GM23338 (cell line): ENCODE data around the gene PRAC2. TPM values are rescaled to one million over a fixed set of nuclear protein-coding genes. Genes with fewer than 3 reads are reported as not detected.
A peak's percentile ranks its signal among the peaks of the same experiment; 100 is the strongest.

Source experiments
- ATAC-seq: fragments of 200-7000 bp; cut with Tn5 transposase; 3 replicates; pipeline ENCODE4 v1.9.1; 2020
- DNase-seq: peaks from one replicate; pipeline ENCODE4 v3.0.0-alpha.2; 2015; ENCODE audit warnings: low spot score
- H2AFZ ChIP-seq: fragments of 200-600 bp; sonication (generic); 2 replicates; pipeline ENCODE4 v1.8.0; 2016; ENCODE audit warnings: antibody characterized with exemption, mild to moderate bottlenecking, moderate library complexity
- H3F3A ChIP-seq: fragments of 200-600 bp; sonication (generic); replicated peaks from 2 replicates; pipeline ENCODE4 v1.8.0; 2017; ENCODE audit warnings: antibody characterized with exemption, mixed run types, low read depth
- H3K27ac ChIP-seq: fragments of 200-600 bp; sonication (generic); 2 replicates; pipeline ENCODE4 v1.6.1; 2016; ENCODE audit warnings: low read depth
- H3K27me3 ChIP-seq: fragments of 200-600 bp; sonication (generic); 2 replicates; pipeline ENCODE4 v1.8.0; 2016; ENCODE audit warnings: mild to moderate bottlenecking, mixed run types, moderate library complexity; ENCODE audit not compliant: insufficient read depth
- H3K36me3 ChIP-seq: fragments of 200-600 bp; sonication (generic); 2 replicates; pipeline ENCODE4 v1.8.0; 2016; ENCODE audit warnings: mild to moderate bottlenecking; ENCODE audit not compliant: insufficient read depth
- H3K4me1 ChIP-seq: fragments of 200-600 bp; sonication (generic); 2 replicates; pipeline ENCODE4 v1.8.0; 2016; ENCODE audit warnings: mild to moderate bottlenecking, moderate library complexity; ENCODE audit not compliant: insufficient read depth
- H3K4me2 ChIP-seq: fragments of 200-600 bp; sonication (generic); 2 replicates; pipeline ENCODE4 v1.7.1; 2017; ENCODE audit warnings: mixed run types
- H3K4me3 ChIP-seq: fragments of 200-600 bp; sonication (generic); 2 replicates; pipeline ENCODE4 v1.6.1; 2016; ENCODE audit warnings: mixed run types
- H3K79me2 ChIP-seq: fragments of 200-600 bp; sonication (generic); replicated peaks from 2 replicates; pipeline ENCODE4 v1.8.0; 2017; ENCODE audit warnings: mild to moderate bottlenecking; ENCODE audit not compliant: insufficient read depth
- H3K9me2 ChIP-seq: fragments of 200-600 bp; sonication (generic); 2 replicates; pipeline ENCODE4 v1.8.0; 2017; ENCODE audit not compliant: insufficient read depth
- H4K20me1 ChIP-seq: fragments of 200-600 bp; sonication (generic); replicated peaks from 2 replicates; pipeline ENCODE4 v1.8.0; 2017; ENCODE audit warnings: mild to moderate bottlenecking; ENCODE audit not compliant: insufficient read depth
- H3K27ac Mint-ChIP-seq: 2 replicates; pipeline ENCODE4 v1.8.0; 2020; ENCODE audit warnings: inconsistent platforms, mild to moderate bottlenecking, moderate library complexity, mixed read lengths
- H3K27me3 Mint-ChIP-seq: 3 replicates; pipeline ENCODE4 v1.8.0; 2022; ENCODE audit warnings: low read depth, mild to moderate bottlenecking, moderate library complexity, mixed read lengths, inconsistent platforms; ENCODE audit not compliant: insufficient read depth, poor library complexity
- H3K36me3 Mint-ChIP-seq: 3 replicates; pipeline ENCODE4 v1.8.0; 2021; ENCODE audit warnings: low read depth, mild to moderate bottlenecking, inconsistent platforms, moderate library complexity, mixed read lengths
- H3K4me1 Mint-ChIP-seq: 3 replicates; pipeline ENCODE4 v1.8.0; 2020; ENCODE audit warnings: mild to moderate bottlenecking, inconsistent platforms, mixed read lengths
- H3K4me3 Mint-ChIP-seq: 3 replicates; pipeline ENCODE4 v1.8.0; 2021; ENCODE audit warnings: moderate library complexity, mild to moderate bottlenecking, inconsistent platforms, mixed read lengths
- H3K9me3 Mint-ChIP-seq: 3 replicates; pipeline ENCODE4 v1.8.0; 2020; ENCODE audit warnings: moderate library complexity, mild to moderate bottlenecking, inconsistent platforms, mixed read lengths
- CTCF ChIP-seq, 2 experiments: fragments of 200-600 bp in 1 of 2; sonication (generic) in 1 of 2; conservative IDR thresholded peaks; 2 replicates each; pipeline versions ENCODE4 v1.5.1 to v1.6.1; 2016 to 2017; ENCODE audit warnings: antibody characterized with exemption in 2 of 2, low read depth in 2 of 2, mild to moderate bottlenecking in 2 of 2, moderate library complexity in 1 of 2
- ETS1 ChIP-seq: IDR thresholded peaks from 2 replicates; pipeline ENCODE4 v1.6.1; 2016; ENCODE audit warnings: antibody characterized with exemption
- EZH2 ChIP-seq: fragments of 200-600 bp; sonication (generic); IDR thresholded peaks from one replicate; pipeline ENCODE4 v1.8.0; 2017; ENCODE audit warnings: antibody characterized with exemption, mild to moderate bottlenecking, low read depth; ENCODE audit not compliant: unreplicated experiment
- EZH2phosphoT487 ChIP-seq: fragments of 200-600 bp; sonication (generic); IDR thresholded peaks from one replicate; pipeline ENCODE4 v1.8.1; 2018; ENCODE audit warnings: antibody characterized with exemption; ENCODE audit not compliant: unreplicated experiment
- REST ChIP-seq: IDR thresholded peaks from one replicate; pipeline ENCODE4 v1.6.1; 2018; ENCODE audit warnings: antibody characterized with exemption; ENCODE audit not compliant: unreplicated experiment
- STAT1 ChIP-seq: IDR thresholded peaks from one replicate; pipeline ENCODE4 v1.6.1; 2016; ENCODE audit warnings: antibody characterized with exemption; ENCODE audit not compliant: unreplicated experiment
- ZNF114 ChIP-seq: fragments of 250-450 bp; sonication (Bioruptor Pico); IDR thresholded peaks from 2 replicates; pipeline ENCODE4 v1.5.0; 2020; ENCODE audit warnings: mild to moderate bottlenecking, moderate library complexity
- ZNF331 ChIP-seq: fragments of 250-450 bp; sonication (Bioruptor Pico); IDR thresholded peaks from 2 replicates; pipeline ENCODE4 v1.5.0; 2020; ENCODE audit warnings: low read depth, mild to moderate bottlenecking, moderate library complexity
- polyA plus RNA-seq: library from polyadenylated mRNA; unstranded; fragments of >200 nt; fragmentation: Nextera tagmentation; extraction: Ambion mirVana; gene quantifications from 2 replicates; pipeline ENCODE4 v1.2.1, GENCODE V29; 2016
- total RNA-seq: library from RNA; depleted of rRNA; stranded (reverse); fragments of >200 nt; shearing (Covaris generic); gene quantifications from 2 replicates; pipeline ENCODE4 v1.2.3, GENCODE V29; 2014

The PRAC2 gene
- total and polyA plus RNA-seq, 2 experiments from 2014 or later = not detected

- Histone ChIP-seq H3K4me2 (no peak overlapping the region), H3K9me2 (no peaks in the 10 kb centered on the region), H3K27me3 (peaks cover 100% of the 10 kb centered on the region), H3F3A (peaks cover 33% of the 10 kb centered on the region), H4K20me1 (peaks cover 56% of the 10 kb centered on the region), H2AFZ (no peak overlapping the region), H3K79me2 (no peaks in the 10 kb centered on the region), H3K4me3 (no peak overlapping the region), H3K4me1 (peaks cover 24% of the 10 kb centered on the region; the same call in 1 of the 2 replicates), H3K36me3 (no peaks in the 10 kb centered on the region), H3K27ac (no peak overlapping the region)
- H3K27me3 Mint-ChIP-seq = peaks cover 100% of the 10 kb centered on the region
- no peak overlapping the region for H3K27ac Mint-ChIP-seq
- TF ChIP-seq EZH2 = peak; percentile 82
- no peak for TF ChIP-seq CTCF (conservative IDR thresholded peaks at IDR 0.05; ENCODE audit: low read depth in 2 of 2)
- H3K9me3 Mint-ChIP-seq = no peaks in the 10 kb centered on the region
- H3K36me3 Mint-ChIP-seq = peaks cover 3% of the 10 kb centered on the region; the same call in 1 of the 3 replicates
- DNase-seq = no peak
- no peak overlapping the region for H3K4me3 Mint-ChIP-seq
- peaks cover 24% of the 10 kb centered on the region for H3K4me1 Mint-ChIP-seq
- no peak for ATAC-seq
Observed at GRCh38 chr17:48726916-48727286, 3.9 kb downstream of the PRAC2 start.

- Mint-ChIP-seq H3K36me3 (peaks cover 3% of the 10 kb centered on the region; the same call in 1 of the 3 replicates), H3K27ac (no peak overlapping the region), H3K4me3 (peak overlapping the region; percentile 65; the same call in 2 of the 3 replicates), H3K27me3 (peaks cover 100% of the 10 kb centered on the region), H3K4me1 (peaks cover 23% of the 10 kb centered on the region), H3K9me3 (no peaks in the 10 kb centered on the region)
- peaks cover 61% of the 10 kb centered on the region for H4K20me1 ChIP-seq
- DNase-seq (no peak), ATAC-seq (no peak)
- H3K4me1 ChIP-seq = peaks cover 27% of the 10 kb centered on the region; the same call in 1 of the 2 replicates
- H3K36me3 ChIP-seq = no peaks in the 10 kb centered on the region
- H2AFZ ChIP-seq = no peak overlapping the region
- no peaks in the 10 kb centered on the region for H3K9me2 ChIP-seq
- H3K4me2 ChIP-seq = no peak overlapping the region
- no peaks in the 10 kb centered on the region for H3K79me2 ChIP-seq
- H3F3A ChIP-seq = peaks cover 30% of the 10 kb centered on the region
- no peak overlapping the region for H3K4me3 ChIP-seq
- no peak overlapping the region for H3K27ac ChIP-seq
- TF ChIP-seq EZH2 (peak; percentile 52), CTCF (conservative IDR thresholded peaks at IDR 0.05; ENCODE audit: low read depth in 2 of 2) (no peak), ZNF331 (CRISPR knock-in tag) (no peak), ETS1 (no peak), EZH2phosphoT487 (no peak), REST (no peak), STAT1 (no peak), ZNF114 (CRISPR knock-in tag) (no peak)
- H3K27me3 ChIP-seq = peaks cover 100% of the 10 kb centered on the region
Observed at GRCh38 chr17:48727415-48728175, 4.6 kb downstream of the PRAC2 start.
